ENCODE results near the gene AKAP17A.
"Not testable (repeated sequence)": the region's sequence is repeated elsewhere in the genome, so short reads cannot be mapped to it uniquely, and the experiment has no call there.

The AKAP17A gene

DNA sequence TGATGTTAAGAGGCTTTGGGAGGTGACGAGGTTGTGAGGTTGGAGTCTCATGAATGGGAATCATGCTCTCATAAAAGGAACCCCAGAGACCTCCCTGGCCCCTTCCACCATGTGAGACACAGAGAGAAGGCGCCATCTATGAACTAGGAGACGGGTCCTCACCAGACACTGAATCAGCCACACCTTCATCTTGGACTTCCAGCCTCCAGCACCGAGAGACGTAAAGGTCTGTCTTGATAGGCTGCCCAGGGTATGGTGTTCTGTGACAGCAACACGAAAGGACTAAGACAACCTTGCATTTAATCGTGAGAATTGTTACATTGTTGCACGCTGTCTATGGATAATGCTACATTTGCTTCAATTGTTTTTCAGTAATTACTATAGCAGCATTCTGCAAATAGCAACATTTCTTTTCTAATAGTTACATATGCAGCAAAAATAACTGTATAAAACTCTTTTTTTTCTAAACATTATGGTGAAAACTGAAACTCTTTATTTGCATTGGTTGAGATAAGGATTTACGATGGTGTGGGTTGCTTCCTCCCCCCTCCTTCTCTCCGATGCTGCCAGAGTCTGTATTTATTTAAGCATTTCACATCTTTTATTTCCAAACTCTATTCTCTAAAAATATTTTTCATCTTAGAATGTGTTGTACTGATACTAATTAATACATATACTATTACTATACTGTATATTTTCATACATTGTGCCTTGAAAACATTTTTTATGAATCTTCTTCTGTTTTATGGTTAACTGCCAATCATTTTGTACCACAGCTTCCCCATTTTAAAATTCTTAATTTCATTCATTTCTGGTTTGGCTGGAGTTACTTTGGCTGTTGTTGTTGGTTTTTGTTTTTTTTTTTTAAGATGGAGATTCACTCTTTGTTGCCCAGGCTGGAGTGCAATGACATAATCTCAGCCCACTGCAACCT is 26.4 kb upstream of the AKAP17A start:
- H3K4me1 Mint-ChIP-seq: peaks cover 16 to 36% of the 10 kb centered on the region in 2 donors
- DNase-seq: no peak
- H3K27ac Mint-ChIP-seq: no peak overlapping the region
- H3K4me3 Mint-ChIP-seq: peak overlapping the region in 1 of 2 donors; percentile 28
- H3K9me3 Mint-ChIP-seq: no peaks in the 10 kb centered on the region
- no peaks in the 10 kb centered on the region for H3K36me3 Mint-ChIP-seq
- peak; percentile 33 to 65 for ATAC-seq (replicated peaks)
- H3K27me3 Mint-ChIP-seq: no peaks in the 10 kb centered on the region

DNA sequence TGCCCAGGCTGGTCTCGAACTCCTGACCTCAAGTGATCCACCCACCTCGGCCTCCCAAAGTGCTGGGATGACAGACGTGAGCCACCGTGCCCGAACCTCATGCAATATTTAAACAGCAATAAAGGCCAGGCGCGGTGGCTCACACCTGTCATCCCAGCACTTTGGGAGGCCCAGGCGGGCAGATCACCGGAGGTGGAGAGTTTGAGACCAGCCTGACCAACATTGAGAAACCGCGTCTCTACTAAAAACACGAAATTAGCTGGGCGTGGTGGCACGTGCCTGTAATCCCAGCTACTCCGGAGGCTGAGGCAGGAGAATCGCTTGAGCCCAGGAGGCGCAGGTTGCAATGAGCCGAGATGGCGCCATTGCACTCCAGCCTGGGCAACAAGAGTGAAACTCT is 17.2 kb upstream of the AKAP17A start:
- not testable (repeated sequence) for H3K27me3 Mint-ChIP-seq; ATAC-seq (replicated peaks); DNase-seq; H3K4me3 Mint-ChIP-seq; H3K27ac Mint-ChIP-seq; H3K36me3 Mint-ChIP-seq; H3K9me3 Mint-ChIP-seq
- H3K4me1 Mint-ChIP-seq: peaks cover 11 to 14% of the 10 kb centered on the region in 2 donors

DNA sequence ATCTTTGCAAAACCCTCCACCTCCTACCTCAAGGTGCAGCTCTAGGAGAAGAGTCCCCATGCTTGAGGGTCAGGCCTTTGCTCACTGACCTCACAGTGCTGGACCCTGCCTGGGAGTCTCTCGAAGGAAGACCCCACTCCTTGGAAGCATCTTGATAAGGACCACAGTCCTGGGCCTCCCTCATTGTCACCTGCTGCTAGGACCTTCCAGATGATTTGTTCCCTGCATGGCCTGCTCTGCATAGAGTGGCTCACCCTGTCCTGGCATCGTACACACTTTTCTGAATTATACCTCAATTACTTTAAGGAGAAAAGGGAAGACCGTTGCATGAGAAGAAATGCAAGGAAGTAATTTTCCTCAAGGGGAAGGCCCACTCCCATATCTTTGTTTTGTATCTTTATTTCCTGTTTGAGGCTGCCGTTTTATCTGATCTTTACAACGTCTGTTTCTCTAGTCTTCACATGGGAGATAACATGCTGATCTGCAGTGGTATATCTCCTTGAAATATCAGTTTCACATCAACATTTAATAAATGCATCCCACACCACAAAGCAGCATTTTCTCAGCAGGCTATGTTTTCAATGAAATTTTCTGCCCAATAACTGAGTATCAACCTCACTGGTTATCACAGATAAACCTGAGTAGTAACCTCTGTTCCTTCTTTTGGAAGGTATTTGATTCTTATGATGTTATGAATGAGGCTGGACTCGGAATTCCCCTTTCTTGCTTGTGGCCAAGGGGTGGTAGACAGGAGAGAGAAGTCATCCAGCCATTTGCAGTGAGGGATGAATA is 15.0 kb upstream of the AKAP17A start:
- Mint-ChIP-seq H3K27me3 (no peaks in the 10 kb centered on the region), H3K4me3 (no peak overlapping the region), H3K27ac (no peak overlapping the region), H3K4me1 (peaks cover 0 to 1% of the 10 kb centered on the region in 2 donors), H3K9me3 (no peaks in the 10 kb centered on the region), H3K36me3 (no peaks in the 10 kb centered on the region)
- ATAC-seq (replicated peaks) (peak; percentile 73 to 77), DNase-seq (no peak)

DNA sequence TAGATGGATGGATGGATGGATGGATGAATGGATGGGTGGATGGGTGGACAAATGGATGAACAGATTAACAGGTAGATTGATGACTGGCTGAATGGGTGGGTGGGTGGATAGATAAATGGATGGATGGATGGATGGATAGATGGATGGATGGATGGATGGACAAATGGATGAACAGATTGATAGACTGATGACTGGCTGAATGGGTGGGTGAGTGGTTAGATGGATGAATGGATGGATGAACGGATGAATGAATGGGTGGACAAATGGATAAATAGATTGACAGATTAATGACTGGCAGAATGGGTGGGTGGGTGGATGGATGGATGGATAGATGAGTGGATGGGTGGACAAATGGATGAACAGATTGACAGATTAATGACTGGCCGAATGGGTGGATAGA is 13.6 kb upstream of the AKAP17A start:
- Mint-ChIP-seq H3K36me3 (no peaks in the 10 kb centered on the region), H3K27me3 (no peaks in the 10 kb centered on the region), H3K4me1 (peaks cover under 1 to 3% of the 10 kb centered on the region in 2 donors), H3K4me3 (no peak overlapping the region), H3K9me3 (no peaks in the 10 kb centered on the region), H3K27ac (no peak overlapping the region)
- DNase-seq (no peak), ATAC-seq (replicated peaks) (no peak)

GRCh38 chrX:1578511-1579173 is 12.8 kb upstream of the AKAP17A start:
- Mint-ChIP-seq H3K9me3 (no peaks in the 10 kb centered on the region), H3K4me1 (peaks cover 8% of the 10 kb centered on the region in 2 donors), H3K27ac (no peak overlapping the region), H3K27me3 (no peaks in the 10 kb centered on the region), H3K36me3 (no peaks in the 10 kb centered on the region), H3K4me3 (no peak overlapping the region)
- ATAC-seq (replicated peaks) (no peak), DNase-seq (no peak)

GRCh38 chrX:1581132-1581531 is 10.3 kb upstream of the AKAP17A start:
- no peak overlapping the region for H3K4me3 Mint-ChIP-seq
- H3K27ac Mint-ChIP-seq: no peak overlapping the region

DNA sequence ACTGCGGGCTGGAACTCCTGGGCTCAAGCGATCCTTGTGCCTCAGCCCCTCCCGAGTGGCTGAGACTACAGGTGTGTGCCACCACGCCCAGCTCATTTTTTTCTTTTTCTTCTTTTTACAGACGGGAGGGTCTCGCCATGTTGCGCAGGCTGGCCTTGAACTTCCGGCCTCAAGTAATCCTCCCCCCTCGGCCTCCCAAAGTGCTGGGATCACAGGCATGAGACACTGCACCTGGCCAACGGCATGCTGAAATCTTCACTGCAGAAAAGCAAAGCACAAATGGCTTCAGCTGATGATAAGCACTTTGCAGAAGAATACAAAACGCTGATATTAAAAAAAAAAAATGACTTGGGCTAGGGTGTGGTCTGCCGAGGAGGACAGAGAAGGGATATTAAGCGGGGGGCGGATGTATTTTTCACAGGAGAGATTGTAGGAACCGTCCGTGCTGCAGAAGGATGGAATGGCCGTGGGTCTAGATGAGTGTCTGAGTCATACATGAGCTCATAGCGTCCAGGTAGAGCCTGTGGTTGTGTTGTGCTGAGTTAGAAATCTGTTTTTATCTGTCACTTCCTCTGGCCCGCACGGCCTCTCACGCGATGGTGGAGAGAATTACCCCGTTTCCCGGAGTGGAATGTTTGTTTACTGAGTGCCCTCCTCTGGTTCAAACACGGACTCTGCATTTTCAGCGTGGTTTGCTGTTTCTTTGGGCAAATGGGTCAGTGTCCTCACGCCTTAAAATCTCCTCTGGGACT is 8.5 kb upstream of the AKAP17A start:
- peak overlapping the region in 1 of 2 donors; percentile 39 for H3K4me3 Mint-ChIP-seq
- no peaks in the 10 kb centered on the region for H3K36me3 Mint-ChIP-seq
- peak overlapping the region; percentile 91 for H3K27ac Mint-ChIP-seq
- ATAC-seq (replicated peaks): peak; percentile 67 to 78
- H3K9me3 Mint-ChIP-seq: no peaks in the 10 kb centered on the region
- H3K27me3 Mint-ChIP-seq: no peaks in the 10 kb centered on the region
- no peak for DNase-seq
- H3K4me1 Mint-ChIP-seq: peaks cover 14 to 15% of the 10 kb centered on the region in 2 donors

More at GRCh38 chrX:1581132-1581531, 10.3 kb upstream of the AKAP17A start:
- H3K27me3 Mint-ChIP-seq: no peaks in the 10 kb centered on the region
- H3K9me3 Mint-ChIP-seq: no peaks in the 10 kb centered on the region
- H3K36me3 Mint-ChIP-seq: no peaks in the 10 kb centered on the region
- DNase-seq (peak; percentile 51), ATAC-seq (replicated peaks) (peak; percentile 70 to 73)
- H3K4me1 Mint-ChIP-seq: peaks cover 8 to 10% of the 10 kb centered on the region in 2 donors

- ATAC-seq (replicated peaks): no peak
- Mint-ChIP-seq H3K4me1 (peaks cover 14 to 18% of the 10 kb centered on the region in 2 donors), H3K27ac (no peak overlapping the region), H3K27me3 (no peaks in the 10 kb centered on the region), H3K36me3 (no peaks in the 10 kb centered on the region), H3K4me3 (no peak overlapping the region), H3K9me3 (no peaks in the 10 kb centered on the region)
- DNase-seq: no peak
Observed at GRCh38 chrX:1584237-1585011, 7.0 kb upstream of the AKAP17A start.

- no peak for ATAC-seq (replicated peaks)
Observed at GRCh38 chrX:1587161-1587560, 4.2 kb upstream of the AKAP17A start.

DNA sequence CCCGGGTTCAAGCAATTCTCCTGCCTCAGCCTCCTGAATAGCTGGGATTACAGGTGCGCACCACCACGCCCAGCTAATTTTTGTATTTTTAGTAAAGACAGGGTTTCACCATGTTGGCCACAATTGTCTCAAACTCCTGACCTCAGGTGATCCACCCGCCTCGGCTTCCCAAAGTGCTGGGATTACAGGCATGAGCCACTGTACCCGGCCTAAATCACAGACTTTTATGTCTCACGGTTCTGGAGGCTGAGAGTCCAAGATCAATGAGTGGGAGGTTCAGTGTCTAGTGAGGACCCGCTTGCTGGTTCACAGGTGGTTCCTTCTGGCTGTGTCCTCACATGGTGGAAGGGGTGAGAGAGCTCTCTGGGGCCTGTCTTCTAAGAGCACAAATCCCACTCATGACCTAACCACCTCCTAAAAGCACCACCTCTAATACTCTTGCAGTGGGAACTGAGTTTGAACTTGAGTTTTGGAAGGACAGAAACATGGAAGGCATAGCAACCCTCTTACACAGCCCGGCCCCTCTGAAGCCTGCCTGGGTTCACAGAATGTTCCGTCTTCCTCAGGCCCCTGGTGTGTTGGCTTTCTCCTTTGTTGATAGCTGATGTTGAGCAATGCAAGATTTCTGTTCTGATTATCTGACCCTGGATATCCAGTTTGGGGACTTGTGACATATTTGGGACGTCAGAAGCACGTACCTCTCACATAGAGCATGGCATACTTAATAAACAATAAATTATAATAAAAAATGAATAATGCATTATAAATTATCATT is 1.9 kb upstream of the AKAP17A start:
- DNase-seq: no peak
- peaks cover 11 to 26% of the 10 kb centered on the region in 2 donors for H3K36me3 Mint-ChIP-seq
- peaks cover 15 to 28% of the 10 kb centered on the region in 2 donors for H3K4me1 Mint-ChIP-seq
- H3K27me3 Mint-ChIP-seq: no peaks in the 10 kb centered on the region
- ATAC-seq (replicated peaks): no peak
- no peak overlapping the region for H3K4me3 Mint-ChIP-seq
- H3K9me3 Mint-ChIP-seq: no peaks in the 10 kb centered on the region
- H3K27ac Mint-ChIP-seq: peak overlapping the region; percentile 76

More at GRCh38 chrX:1587161-1587560, 4.2 kb upstream of the AKAP17A start:
- H3K4me3 Mint-ChIP-seq: peak overlapping the region in 1 of 2 donors; percentile 22
- H3K4me1 Mint-ChIP-seq: peaks cover 15 to 26% of the 10 kb centered on the region in 2 donors
- peaks cover 2 to 6% of the 10 kb centered on the region in 2 donors for H3K36me3 Mint-ChIP-seq
- H3K9me3 Mint-ChIP-seq: no peaks in the 10 kb centered on the region
- H3K27me3 Mint-ChIP-seq: no peaks in the 10 kb centered on the region
- H3K27ac Mint-ChIP-seq: no peak overlapping the region
- DNase-seq: no peak

DNA sequence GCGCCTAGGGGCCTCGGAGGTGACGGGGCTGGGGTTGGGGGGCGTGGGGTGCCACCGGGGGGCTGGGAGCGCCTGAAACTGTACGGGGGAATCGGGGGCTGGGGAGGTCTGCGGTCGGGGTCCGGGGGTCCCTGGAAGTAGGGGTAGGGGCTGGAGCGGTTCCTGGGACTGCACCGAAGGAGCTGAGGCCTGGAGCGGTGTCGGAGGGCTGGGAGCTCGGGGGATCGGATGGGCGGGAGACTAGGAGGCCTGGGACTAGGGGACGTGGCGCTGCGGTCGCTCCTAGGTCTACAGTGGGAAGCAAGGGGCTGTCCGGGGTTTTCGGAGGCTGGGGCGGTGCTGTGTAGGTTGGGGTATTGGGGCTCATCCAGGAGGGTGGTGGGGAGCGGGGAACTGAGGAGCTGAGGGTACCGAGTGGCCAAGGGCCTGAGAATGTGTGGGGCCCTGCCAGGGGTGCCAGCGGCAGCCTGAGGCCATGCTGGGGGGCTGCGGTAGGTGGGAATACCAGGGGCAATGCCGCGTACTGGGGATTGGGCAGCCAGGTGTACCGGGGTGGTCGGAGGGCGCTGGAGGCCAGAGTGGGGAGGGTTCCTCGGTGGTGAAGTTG is 562 bp downstream of the AKAP17A start:
- peak; percentile 18 to 31 for ATAC-seq (replicated peaks)
- Mint-ChIP-seq H3K4me1 (peaks cover 17 to 36% of the 10 kb centered on the region in 2 donors), H3K27ac (peak overlapping the region; percentile 96), H3K27me3 (no peaks in the 10 kb centered on the region), H3K9me3 (no peaks in the 10 kb centered on the region), H3K36me3 (peaks cover 23 to 41% of the 10 kb centered on the region in 2 donors), H3K4me3 (peak overlapping the region; percentile 89 to 95)
- DNase-seq: no peak

DNA sequence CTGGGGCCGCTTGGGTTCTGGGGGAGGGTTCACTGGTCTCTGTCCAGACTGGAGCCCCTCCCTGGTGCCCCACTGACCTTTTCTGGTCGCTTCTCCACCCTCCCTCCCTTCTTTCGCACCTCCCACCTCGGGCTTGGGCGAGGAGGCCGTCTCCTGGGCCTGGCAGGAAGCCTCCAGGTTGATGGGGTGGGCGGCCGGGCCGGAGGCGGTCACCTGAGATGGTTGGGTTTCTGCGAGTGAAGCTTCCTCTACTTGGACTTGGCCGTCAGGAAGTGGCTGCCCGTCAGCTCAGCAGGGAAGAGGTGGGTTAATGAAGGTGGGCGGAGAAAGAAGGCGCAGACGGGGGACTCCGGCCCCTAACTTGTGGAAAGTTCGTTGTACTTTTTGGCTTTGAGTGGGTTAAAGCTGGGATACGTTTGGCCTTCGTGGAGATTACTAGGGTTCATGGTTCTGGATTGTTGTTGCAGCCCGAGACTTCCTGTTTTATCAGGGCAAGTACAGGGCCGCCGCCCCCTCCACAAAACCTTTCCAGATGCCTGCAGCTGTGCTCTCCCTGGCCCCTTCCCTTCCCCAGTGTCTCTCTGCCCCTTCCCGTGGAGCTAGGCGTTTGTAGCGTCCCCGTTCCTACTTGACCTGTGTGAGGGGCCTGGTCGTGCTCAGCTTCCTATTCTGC is 1.2 kb downstream of the AKAP17A start:
- DNase-seq: no peak
- H3K27me3 Mint-ChIP-seq: no peaks in the 10 kb centered on the region

More for the DNA sequence above, 1.2 kb downstream of the AKAP17A start:
- peak overlapping the region; percentile 96 for H3K27ac Mint-ChIP-seq
- no peaks in the 10 kb centered on the region for H3K9me3 Mint-ChIP-seq
- H3K4me1 Mint-ChIP-seq: peaks cover 17 to 38% of the 10 kb centered on the region in 2 donors
- ATAC-seq (replicated peaks): peak; percentile 48 to 55
- peaks cover 28 to 47% of the 10 kb centered on the region in 2 donors for H3K36me3 Mint-ChIP-seq
- peak overlapping the region; percentile 89 to 95 for H3K4me3 Mint-ChIP-seq

Data from stimulated activated naive B cell treated with anti-CD40 and anti-IgM and Interleukin-4, amounts not matched to agents 10 μg/mL and 1 μg/mL and 100 μg/mL, for 72 hours (primary cell).